Measurements from ENCODE around the gene MCCC1.

DNA sequence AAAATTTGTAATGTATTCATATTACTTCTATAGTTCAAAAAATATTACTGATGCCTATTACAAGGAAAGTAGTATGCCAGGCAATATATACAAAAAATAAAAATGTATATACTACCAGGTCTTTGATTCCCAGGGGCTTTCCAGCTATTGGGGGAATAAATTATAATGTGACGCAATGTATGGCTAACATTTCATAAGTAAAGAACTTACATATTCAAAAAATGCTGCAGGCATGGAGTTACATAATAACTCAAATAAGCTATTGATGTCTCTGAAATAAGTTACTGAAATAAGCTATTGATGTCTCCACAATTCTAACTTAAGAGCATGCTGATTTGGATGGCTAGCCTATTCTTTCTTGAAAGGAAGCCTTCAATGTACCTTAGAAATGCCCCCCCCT lies 30.2 kb downstream of the MCCC1 start:
- TF ChIP-seq POLR2A (IDR thresholded peaks at IDR 0.05; ENCODE audit: low read depth, low read length), result no peak
- TF ChIP-seq RAD21 (IDR thresholded peaks at IDR 0.05; ENCODE audit: low read length), result no peak
